Esophagus muscularis mucosa (tissue), 4 donors: Measurements from ENCODE around the gene TTLL5. TPM values are rescaled to one million over a fixed set of nuclear protein-coding genes. Genes with fewer than 3 reads are reported as not detected.

ENCODE experiments used
- DNase-seq: peaks from one replicate; pipeline ENCODE4 v3.0.0-alpha.2; 2017; ENCODE audit errors: extremely low spot score
- H3K27ac ChIP-seq, 4 donors: fragments of 200-600 bp; sonication (generic); replicated peaks in 1 of 4; 1 replicate in 3 of 4; 2 replicates in 1 of 4; pipeline ENCODE4 v1.5.1; 2016 to 2019; ENCODE audit warnings: mild to moderate bottlenecking in 1 of 4
- H3K27me3 ChIP-seq, 4 donors: fragments of 200-600 bp; sonication (generic); one replicate each; pipeline versions ENCODE4 v1.5.1 to v1.6.0; 2016 to 2019
- H3K36me3 ChIP-seq, 4 donors: fragments of 200-600 bp; sonication (generic); one replicate each; pipeline ENCODE4 v1.5.1; 2016 to 2019
- H3K4me1 ChIP-seq, 4 donors: fragments of 200-600 bp; sonication (generic); one replicate each; pipeline ENCODE4 v1.5.1; 2016 to 2019
- H3K4me3 ChIP-seq, 4 donors: fragments of 200-600 bp; sonication (generic); 1 replicate in 2 of 4; 2 replicates in 2 of 4; pipeline ENCODE4 v1.5.1; 2016 to 2019; ENCODE audit warnings: mild to moderate bottlenecking in 4 of 4, moderate library complexity in 1 of 4
- H3K9me3 ChIP-seq, 4 donors: fragments of 200-600 bp; sonication (generic); 1 replicate in 3 of 4; 2 replicates in 1 of 4; pipeline ENCODE4 v1.5.1; 2016 to 2019
- EP300 ChIP-seq: sonication (generic); formaldehyde crosslinking; IDR thresholded peaks from one replicate; pipeline ENCODE4 v1.6.1; 2017; ENCODE audit warnings: antibody characterized with exemption
- POLR2A ChIP-seq: fragments of 450-650 bp; IDR thresholded peaks from one replicate; pipeline ENCODE4 v1.6.1; 2017; ENCODE audit warnings: antibody characterized with exemption, moderate library complexity, mild to moderate bottlenecking, low read depth
- POLR2AphosphoS5 ChIP-seq, 2 donors: sonication (generic); formaldehyde crosslinking; IDR thresholded peaks; one replicate each; pipeline ENCODE4 v1.6.1; 2017; ENCODE audit warnings: antibody characterized with exemption in 2 of 2
- WGBS: methylation state at CpG from one replicate; pipeline ENCODE4 v1.1.5; 2018; 5-methylcytosine and 5-hydroxymethylcytosine counted together
- intact Hi-C: fragments of 100-400 bp; cut with DNase I; formaldehyde crosslinking; loops from one replicate; pipeline ENCODE4 v1.15.1; 2023
- total RNA-seq, 4 donors: library from RNA; depleted of rRNA; stranded (reverse); fragments of >200 nt; gene quantifications; one replicate each; pipeline versions ENCODE4 v1.1.0 to v1.2.1, GENCODE V29; 2016
- TF ChIP-seq, protein P1 (sequence below), 3 experiments: fragments of 200-600 bp in 2 of 3; fragments of 450-650 bp in 1 of 3; sonication (generic) in 2 of 3; IDR thresholded peaks; one replicate each; pipeline ENCODE4 v1.5.1; 2017 to 2019; ENCODE audit warnings: antibody characterized with exemption in 3 of 3, mild to moderate bottlenecking in 2 of 3, moderate library complexity in 1 of 3

TTLL5 gene
- total RNA-seq, 4 donors from 2014 or later = 16.9 to 26.6 (median 21.2) TPM

DNA sequence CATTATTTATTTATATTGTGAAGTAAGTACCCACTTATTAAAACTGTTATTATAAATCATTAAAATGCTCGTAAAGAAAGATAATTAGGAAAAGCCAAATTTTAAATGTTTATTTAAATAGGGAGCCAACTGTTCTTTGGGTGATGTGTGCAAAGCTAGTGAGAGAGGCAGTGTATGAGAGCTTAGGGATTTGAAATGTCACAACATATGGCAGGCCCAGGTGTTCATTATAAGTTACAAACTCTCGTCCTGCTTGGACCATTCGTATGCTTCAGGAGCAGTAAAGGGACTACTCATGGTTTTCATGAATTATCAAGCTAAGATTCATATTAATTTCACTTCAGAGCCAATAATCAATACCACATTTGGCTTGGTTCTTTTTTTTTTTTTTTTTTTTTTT lies 166.3 kb downstream of the TTLL5 start:
- no peak for DNase-seq
- H3K27me3 ChIP-seq = no peaks in the 10 kb centered on the region
- peak overlapping the region in 1 of 4 donors; percentile 86 for H3K27ac ChIP-seq
- H3K4me3 ChIP-seq = no peak overlapping the region
- no peaks in the 10 kb centered on the region for H3K9me3 ChIP-seq
- 72% methylated on average over 3 of the region's 3 CpGs for WGBS
- intact Hi-C loops = no loop called here
- TF ChIP-seq POLR2A (no peak), EP300 (no peak), POLR2AphosphoS5 (IDR thresholded peaks at IDR 0.05) (no peak)
- TF ChIP-seq, protein P1, sequence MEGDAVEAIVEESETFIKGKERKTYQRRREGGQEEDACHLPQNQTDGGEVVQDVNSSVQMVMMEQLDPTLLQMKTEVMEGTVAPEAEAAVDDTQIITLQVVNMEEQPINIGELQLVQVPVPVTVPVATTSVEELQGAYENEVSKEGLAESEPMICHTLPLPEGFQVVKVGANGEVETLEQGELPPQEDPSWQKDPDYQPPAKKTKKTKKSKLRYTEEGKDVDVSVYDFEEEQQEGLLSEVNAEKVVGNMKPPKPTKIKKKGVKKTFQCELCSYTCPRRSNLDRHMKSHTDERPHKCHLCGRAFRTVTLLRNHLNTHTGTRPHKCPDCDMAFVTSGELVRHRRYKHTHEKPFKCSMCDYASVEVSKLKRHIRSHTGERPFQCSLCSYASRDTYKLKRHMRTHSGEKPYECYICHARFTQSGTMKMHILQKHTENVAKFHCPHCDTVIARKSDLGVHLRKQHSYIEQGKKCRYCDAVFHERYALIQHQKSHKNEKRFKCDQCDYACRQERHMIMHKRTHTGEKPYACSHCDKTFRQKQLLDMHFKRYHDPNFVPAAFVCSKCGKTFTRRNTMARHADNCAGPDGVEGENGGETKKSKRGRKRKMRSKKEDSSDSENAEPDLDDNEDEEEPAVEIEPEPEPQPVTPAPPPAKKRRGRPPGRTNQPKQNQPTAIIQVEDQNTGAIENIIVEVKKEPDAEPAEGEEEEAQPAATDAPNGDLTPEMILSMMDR (IDR thresholded peaks at IDR 0.05) = no peak
- H3K4me1 ChIP-seq = peaks cover 28 to 61% (median 56%) of the 10 kb centered on the region in 4 donors
- H3K36me3 ChIP-seq = no peaks in the 10 kb centered on the region

DNA sequence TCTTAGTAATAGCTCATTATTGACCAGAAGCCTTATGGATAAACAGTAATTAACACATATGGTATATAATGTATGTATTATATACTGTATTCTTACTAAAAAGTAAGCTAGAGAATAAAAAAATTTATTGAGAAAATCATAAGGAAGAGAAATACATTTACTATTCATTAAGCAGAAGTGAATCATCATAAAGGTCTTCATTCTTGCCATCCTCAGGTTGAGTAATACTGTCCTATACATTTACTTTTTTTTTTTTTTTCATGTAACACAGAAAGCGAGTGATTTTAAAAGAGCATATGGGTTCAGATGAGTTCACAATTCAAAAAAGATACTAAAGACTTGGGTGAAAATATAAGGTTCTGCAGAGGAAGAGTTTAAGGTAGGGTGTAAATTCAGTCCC lies 168.3 kb downstream of the TTLL5 start:
- DNase-seq = no peak
- Histone ChIP-seq H3K4me3 (no peak overlapping the region), H3K27me3 (no peaks in the 10 kb centered on the region), H3K36me3 (no peaks in the 10 kb centered on the region), H3K27ac (no peak overlapping the region), H3K4me1 (peaks cover 15 to 51% (median 49%) of the 10 kb centered on the region in 4 donors), H3K9me3 (no peaks in the 10 kb centered on the region)
- TF ChIP-seq EP300 (no peak), POLR2A (no peak), POLR2AphosphoS5 (IDR thresholded peaks at IDR 0.05) (no peak)
- TF ChIP-seq, protein P1 (IDR thresholded peaks at IDR 0.05) = no peak
- WGBS = 98% methylated on average over 1 of the region's 1 CpG
- intact Hi-C loops = no loop called here

DNA sequence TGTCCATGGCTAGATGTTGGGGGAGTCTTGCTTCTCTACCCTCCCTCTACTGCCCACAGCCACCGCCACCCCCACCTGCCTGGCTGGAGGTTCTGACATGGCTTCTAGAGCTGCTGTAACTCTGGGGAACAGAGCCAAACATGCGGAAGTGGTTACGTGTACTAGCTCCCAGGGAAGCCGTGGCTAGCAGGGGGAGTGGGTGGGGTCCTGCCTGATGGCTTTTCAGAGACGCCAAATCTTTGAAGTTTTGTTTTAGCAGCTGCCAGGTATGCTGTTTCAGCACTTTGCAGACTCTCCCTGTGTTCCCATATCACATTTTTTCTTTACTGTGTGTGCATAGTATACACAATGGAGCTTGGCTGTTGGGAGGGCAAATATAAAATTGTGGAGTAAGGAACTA lies 170.4 kb downstream of the TTLL5 start:
- 19% methylated on average over 5 of the region's 5 CpGs for WGBS
- DNase-seq = no peak
- Histone ChIP-seq H3K27ac (peak overlapping the region; percentile 38 to 65 (median 53)), H3K27me3 (no peaks in the 10 kb centered on the region), H3K4me1 (peaks cover 4 to 33% (median 28%) of the 10 kb centered on the region in 4 donors), H3K4me3 (no peak overlapping the region), H3K9me3 (no peaks in the 10 kb centered on the region), H3K36me3 (no peaks in the 10 kb centered on the region)
- intact Hi-C loops = no loop called here
- TF ChIP-seq POLR2AphosphoS5 (IDR thresholded peaks at IDR 0.05) (peak in 1 of 2 donors; percentile 12), POLR2A (no peak), EP300 (no peak)
- TF ChIP-seq, protein P1 (IDR thresholded peaks at IDR 0.05) = no peak

DNA sequence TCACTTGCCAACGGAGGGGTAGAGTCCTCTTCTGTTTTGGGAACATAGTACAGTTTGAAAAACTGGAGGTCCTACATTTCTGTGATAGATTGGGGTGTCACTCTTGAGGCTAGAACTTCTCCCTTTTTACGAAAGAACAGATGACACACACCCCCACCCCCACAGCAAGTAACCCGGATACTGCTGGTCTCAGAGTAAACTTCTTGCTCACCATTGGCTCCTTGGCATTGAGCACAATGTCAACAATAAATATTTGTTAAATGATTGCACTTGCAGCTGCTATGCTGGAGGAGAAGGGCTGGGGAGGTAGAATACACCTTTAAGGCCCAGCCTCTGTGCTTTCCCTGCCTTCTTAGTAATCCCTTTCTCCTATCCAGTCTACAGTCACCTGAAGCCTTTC lies 170.9 kb downstream of the TTLL5 start:
- H3K36me3 ChIP-seq = no peaks in the 10 kb centered on the region
- H3K27me3 ChIP-seq = no peaks in the 10 kb centered on the region
- H3K27ac ChIP-seq = peak overlapping the region; percentile 38 to 65 (median 53)
- DNase-seq = no peak
- intact Hi-C loops = no loop called here
- TF ChIP-seq, protein P1 (IDR thresholded peaks at IDR 0.05) = no peak
- no peak for TF ChIP-seq POLR2AphosphoS5 (IDR thresholded peaks at IDR 0.05)
- no peaks in the 10 kb centered on the region for H3K9me3 ChIP-seq
- 59% methylated on average over 3 of the region's 3 CpGs for WGBS
- H3K4me1 ChIP-seq = peaks cover 4 to 30% (median 25%) of the 10 kb centered on the region in 4 donors
- H3K4me3 ChIP-seq = no peak overlapping the region

DNA sequence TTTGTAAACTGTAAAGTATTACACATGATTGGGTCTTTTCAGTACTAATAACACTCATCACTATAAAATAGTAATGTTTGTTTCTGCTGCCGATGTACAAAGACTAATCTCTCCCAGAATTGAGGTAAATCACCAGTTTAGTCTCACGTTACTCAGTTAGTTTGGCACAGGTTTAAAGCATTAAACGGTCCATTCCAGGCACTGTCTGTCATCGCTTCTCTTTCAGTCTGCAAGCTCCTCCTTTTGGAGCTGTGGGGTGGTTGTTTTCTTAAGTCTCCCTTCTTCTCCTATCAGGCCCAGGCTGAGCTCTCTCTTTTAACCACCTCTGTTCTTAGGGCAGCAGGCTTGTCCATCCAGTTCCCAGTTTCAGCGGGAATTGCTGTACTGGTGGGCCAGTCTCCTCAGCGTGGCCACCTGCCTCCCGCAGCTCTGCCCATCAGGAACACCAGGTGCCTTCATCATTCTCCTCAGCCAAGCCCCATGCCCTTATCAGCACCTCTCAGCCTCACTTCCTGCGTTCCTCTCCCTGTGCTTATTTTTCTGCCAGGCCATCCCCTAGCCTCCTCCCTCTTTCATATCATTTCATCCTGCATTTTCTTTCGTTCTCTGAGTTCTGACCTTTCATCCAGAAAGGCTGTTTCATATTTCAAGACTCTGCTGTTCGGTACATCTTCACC lies 171.7 kb downstream of the TTLL5 start:
- Histone ChIP-seq H3K4me1 (peaks cover 4 to 30% (median 25%) of the 10 kb centered on the region in 4 donors), H3K27me3 (no peaks in the 10 kb centered on the region), H3K27ac (peak overlapping the region; percentile 38 to 65 (median 53)), H3K36me3 (no peaks in the 10 kb centered on the region), H3K9me3 (no peaks in the 10 kb centered on the region), H3K4me3 (no peak overlapping the region)
- TF ChIP-seq, protein P1 (IDR thresholded peaks at IDR 0.05) = no peak
- TF ChIP-seq EP300 = no peak
- no peak for TF ChIP-seq POLR2AphosphoS5 (IDR thresholded peaks at IDR 0.05)
- no peak for TF ChIP-seq POLR2A
- no peak for DNase-seq
- intact Hi-C loops = no loop called here
- 52% methylated on average over 10 of the region's 10 CpGs for WGBS
